Measurements from ENCODE around the gene BBOX1. TPM values are rescaled to one million over a fixed set of nuclear protein-coding genes. Genes with fewer than 3 reads are reported as not detected.

Gene BBOX1
- total RNA-seq, 2 donors from 2014 or later, result not detected

GRCh38 chr11:27041141-27041899 lies 705 bp downstream of the BBOX1 start:
- Mint-ChIP-seq H3K36me3 (ENCODE audit: insufficient read depth in 2 of 2) (no peaks in the 10 kb centered on the region), H3K27me3 (ENCODE audit: low read depth) (no peaks in the 10 kb centered on the region), H3K4me3 (no peak overlapping the region), H3K9me3 (peaks cover 16% of the 10 kb centered on the region in 2 donors), H3K27ac (no peak overlapping the region), H3K4me1 (ENCODE audit: low read depth) (no peaks in the 10 kb centered on the region)
- ATAC-seq (replicated peaks in 1 of 2) (no peak), DNase-seq (no peak)

- DNase-seq, result no peak
- Mint-ChIP-seq H3K4me1 (ENCODE audit: low read depth) (no peaks in the 10 kb centered on the region), H3K4me3 (no peak overlapping the region), H3K36me3 (ENCODE audit: insufficient read depth in 2 of 2) (no peaks in the 10 kb centered on the region), H3K9me3 (peaks cover 6 to 11% of the 10 kb centered on the region in 2 donors), H3K27ac (no peak overlapping the region), H3K27me3 (ENCODE audit: low read depth) (no peaks in the 10 kb centered on the region)
- no peak for ATAC-seq (replicated peaks in 1 of 2)
These were observed 6.3 kb downstream of the BBOX1 start for GRCh38 chr11:27046956-27047355.

- no peak overlapping the region for H3K4me3 Mint-ChIP-seq
- H3K27me3 Mint-ChIP-seq (ENCODE audit: low read depth), result no peaks in the 10 kb centered on the region
- DNase-seq (no peak), ATAC-seq (replicated peaks in 1 of 2) (no peak)
- peaks cover 5 to 9% of the 10 kb centered on the region in 2 donors for H3K9me3 Mint-ChIP-seq
- H3K36me3 Mint-ChIP-seq (ENCODE audit: insufficient read depth in 2 of 2), result peaks cover 0 to 1% of the 10 kb centered on the region in 2 donors
- no peaks in the 10 kb centered on the region for H3K4me1 Mint-ChIP-seq (ENCODE audit: low read depth)
- H3K27ac Mint-ChIP-seq, result no peak overlapping the region
These were observed 12.1 kb downstream of the BBOX1 start for GRCh38 chr11:27052668-27053067.

- Mint-ChIP-seq H3K9me3 (peaks cover 9 to 10% of the 10 kb centered on the region in 2 donors), H3K4me3 (no peak overlapping the region), H3K27ac (no peak overlapping the region)
These were observed 14.6 kb downstream of the BBOX1 start for GRCh38 chr11:27055065-27055682.

GRCh38 chr11:27057091-27057780 lies 16.6 kb downstream of the BBOX1 start:
- no peak for DNase-seq
- Mint-ChIP-seq H3K27me3 (ENCODE audit: low read depth) (no peaks in the 10 kb centered on the region), H3K4me1 (ENCODE audit: low read depth) (no peaks in the 10 kb centered on the region), H3K4me3 (no peak overlapping the region), H3K27ac (no peak overlapping the region), H3K36me3 (ENCODE audit: insufficient read depth in 2 of 2) (peaks cover 0 to 1% of the 10 kb centered on the region in 2 donors), H3K9me3 (peaks cover 5% of the 10 kb centered on the region in 2 donors)
- ATAC-seq (replicated peaks in 1 of 2), result no peak

More at GRCh38 chr11:27055065-27055682, 14.6 kb downstream of the BBOX1 start:
- Mint-ChIP-seq H3K27me3 (ENCODE audit: low read depth) (no peaks in the 10 kb centered on the region), H3K36me3 (ENCODE audit: insufficient read depth in 2 of 2) (peaks cover 0 to 1% of the 10 kb centered on the region in 2 donors), H3K4me1 (ENCODE audit: low read depth) (no peaks in the 10 kb centered on the region)
- DNase-seq (no peak), ATAC-seq (replicated peaks in 1 of 2) (no peak)

GRCh38 chr11:27058456-27058855 lies 17.8 kb downstream of the BBOX1 start:
- Mint-ChIP-seq H3K9me3 (peaks cover 3 to 4% of the 10 kb centered on the region in 2 donors), H3K4me1 (ENCODE audit: low read depth) (no peaks in the 10 kb centered on the region), H3K4me3 (no peak overlapping the region), H3K27ac (no peak overlapping the region), H3K36me3 (ENCODE audit: insufficient read depth in 2 of 2) (peaks cover 0 to 1% of the 10 kb centered on the region in 2 donors), H3K27me3 (ENCODE audit: low read depth) (no peaks in the 10 kb centered on the region)
- ATAC-seq (replicated peaks in 1 of 2) (no peak), DNase-seq (no peak)

GRCh38 chr11:27059431-27059830 lies 18.8 kb downstream of the BBOX1 start:
- Mint-ChIP-seq H3K4me1 (ENCODE audit: low read depth) (no peaks in the 10 kb centered on the region), H3K27me3 (ENCODE audit: low read depth) (no peaks in the 10 kb centered on the region), H3K9me3 (peaks cover 4% of the 10 kb centered on the region in 2 donors), H3K36me3 (ENCODE audit: insufficient read depth in 2 of 2) (peaks cover 0 to 1% of the 10 kb centered on the region in 2 donors), H3K27ac (no peak overlapping the region), H3K4me3 (no peak overlapping the region)
- no peak for ATAC-seq (replicated peaks in 1 of 2)
- DNase-seq, result no peak

- Mint-ChIP-seq H3K4me1 (ENCODE audit: low read depth) (no peaks in the 10 kb centered on the region), H3K36me3 (ENCODE audit: insufficient read depth in 2 of 2) (peaks cover 0 to 1% of the 10 kb centered on the region in 2 donors), H3K4me3 (no peak overlapping the region), H3K27ac (no peak overlapping the region), H3K9me3 (peaks cover 4% of the 10 kb centered on the region in 2 donors), H3K27me3 (ENCODE audit: low read depth) (no peaks in the 10 kb centered on the region)
- ATAC-seq (replicated peaks in 1 of 2), result no peak
- DNase-seq, result no peak
These were observed 20.3 kb downstream of the BBOX1 start for GRCh38 chr11:27060816-27061460.

- Mint-ChIP-seq H3K4me3 (no peak overlapping the region), H3K36me3 (ENCODE audit: insufficient read depth in 2 of 2) (peaks cover 0 to 1% of the 10 kb centered on the region in 2 donors), H3K27me3 (ENCODE audit: low read depth) (no peaks in the 10 kb centered on the region), H3K4me1 (ENCODE audit: low read depth) (no peaks in the 10 kb centered on the region), H3K9me3 (peaks cover 4% of the 10 kb centered on the region in 2 donors), H3K27ac (no peak overlapping the region)
- no peak for ATAC-seq (replicated peaks in 1 of 2)
- DNase-seq, result no peak
These were observed 20.8 kb downstream of the BBOX1 start for GRCh38 chr11:27061461-27061821.

- Mint-ChIP-seq H3K4me1 (ENCODE audit: low read depth) (no peaks in the 10 kb centered on the region), H3K9me3 (peaks cover 0 to 2% of the 10 kb centered on the region in 2 donors), H3K36me3 (ENCODE audit: insufficient read depth in 2 of 2) (no peaks in the 10 kb centered on the region), H3K4me3 (no peak overlapping the region), H3K27ac (no peak overlapping the region), H3K27me3 (ENCODE audit: low read depth) (no peaks in the 10 kb centered on the region)
- DNase-seq (no peak), ATAC-seq (replicated peaks in 1 of 2) (no peak)
These were observed 23.5 kb downstream of the BBOX1 start for GRCh38 chr11:27064086-27064485.

- H3K27ac Mint-ChIP-seq, result no peak overlapping the region
- no peak for ATAC-seq (replicated peaks in 1 of 2)
- no peaks in the 10 kb centered on the region for H3K4me1 Mint-ChIP-seq (ENCODE audit: low read depth)
- H3K36me3 Mint-ChIP-seq (ENCODE audit: insufficient read depth in 2 of 2), result peaks cover 0 to 2% of the 10 kb centered on the region in 2 donors
- no peaks in the 10 kb centered on the region for H3K27me3 Mint-ChIP-seq (ENCODE audit: low read depth)
- DNase-seq, result no peak
- H3K9me3 Mint-ChIP-seq, result peaks cover 9 to 15% of the 10 kb centered on the region in 2 donors
- H3K4me3 Mint-ChIP-seq, result no peak overlapping the region
These were observed 34.6 kb downstream of the BBOX1 start for GRCh38 chr11:27075192-27075591.

GRCh38 chr11:27075655-27076054 lies 35.0 kb downstream of the BBOX1 start:
- Mint-ChIP-seq H3K4me1 (ENCODE audit: low read depth) (no peaks in the 10 kb centered on the region), H3K4me3 (no peak overlapping the region), H3K36me3 (ENCODE audit: insufficient read depth in 2 of 2) (no peaks in the 10 kb centered on the region), H3K27ac (no peak overlapping the region), H3K27me3 (ENCODE audit: low read depth) (no peaks in the 10 kb centered on the region), H3K9me3 (peaks cover 9 to 14% of the 10 kb centered on the region in 2 donors)
- DNase-seq (no peak), ATAC-seq (replicated peaks in 1 of 2) (no peak)

GRCh38 chr11:27076121-27076589 lies 35.5 kb downstream of the BBOX1 start:
- H3K9me3 Mint-ChIP-seq, result peaks cover 9 to 14% of the 10 kb centered on the region in 2 donors
- ATAC-seq (replicated peaks in 1 of 2), result no peak
- H3K27me3 Mint-ChIP-seq (ENCODE audit: low read depth), result no peaks in the 10 kb centered on the region
- no peak overlapping the region for H3K4me3 Mint-ChIP-seq
- H3K4me1 Mint-ChIP-seq (ENCODE audit: low read depth), result no peaks in the 10 kb centered on the region
- H3K27ac Mint-ChIP-seq, result no peak overlapping the region
- no peaks in the 10 kb centered on the region for H3K36me3 Mint-ChIP-seq (ENCODE audit: insufficient read depth in 2 of 2)
- no peak for DNase-seq
